Liver (tissue), 9 donors: ENCODE measurements around the gene KRT81. TPM values are rescaled to one million over a fixed set of nuclear protein-coding genes. Genes with fewer than 3 reads are reported as not detected.

ENCODE experiments used
- DNase-seq: peaks from one replicate; pipeline ENCODE4 v3.0.0-alpha.2; 2017; ENCODE audit warnings: low spot score
- H3K27ac ChIP-seq, 2 donors: one replicate each; pipeline ENCODE4 v1.7.0; 2013; ENCODE audit warnings: inconsistent platforms in 2 of 2, low read length in 2 of 2, control low read depth in 1 of 2, low read depth in 1 of 2, mild to moderate bottlenecking in 1 of 2
- H3K27me3 ChIP-seq, 4 donors: one replicate each; pipeline versions ENCODE4 v1.6.1 to v1.7.0; 2013; ENCODE audit warnings: low read length in 3 of 4, inconsistent platforms in 1 of 4, mild to moderate bottlenecking in 1 of 4, moderate library complexity in 1 of 4; ENCODE audit not compliant: control insufficient read depth in 4 of 4, insufficient read depth in 4 of 4
- H3K36me3 ChIP-seq, 4 donors: one replicate each; pipeline versions ENCODE4 v1.6.1 to v1.7.0; 2013; ENCODE audit warnings: low read length in 3 of 4, mild to moderate bottlenecking in 3 of 4, low read depth in 1 of 4, moderate library complexity in 1 of 4; ENCODE audit not compliant: control insufficient read depth in 4 of 4, insufficient read depth in 3 of 4
- H3K4me1 ChIP-seq, 4 donors: one replicate each; pipeline versions ENCODE4 v1.6.1 to v1.7.0; 2013; ENCODE audit warnings: low read length in 3 of 4, mild to moderate bottlenecking in 3 of 4, moderate library complexity in 1 of 4; ENCODE audit not compliant: control insufficient read depth in 4 of 4, insufficient read depth in 4 of 4
- H3K4me3 ChIP-seq, 3 donors: one replicate each; pipeline versions ENCODE4 v1.6.1 to v1.7.0; 2013; ENCODE audit warnings: low read length in 3 of 3, control low read depth in 1 of 3, low read depth in 1 of 3, mild to moderate bottlenecking in 1 of 3
- H3K9ac ChIP-seq, 2 donors: one replicate each; pipeline ENCODE4 v1.7.0; 2013; ENCODE audit warnings: low read length in 2 of 2, mild to moderate bottlenecking in 2 of 2, moderate library complexity in 2 of 2, control low read depth in 1 of 2, low read depth in 1 of 2
- H3K9me3 ChIP-seq, 4 donors: one replicate each; pipeline versions ENCODE4 v1.6.1 to v1.7.0; 2013; ENCODE audit warnings: low read length in 3 of 4; ENCODE audit not compliant: control insufficient read depth in 4 of 4
- EGR1 ChIP-seq, 2 donors: IDR thresholded peaks; 2 replicates each; pipeline ENCODE4 v1.6.1; 2016 to 2018; ENCODE audit warnings: antibody characterized with exemption in 2 of 2, low read depth in 2 of 2
- FOXA1 ChIP-seq: IDR thresholded peaks from 2 replicates; pipeline ENCODE4 v1.6.1; 2016; ENCODE audit warnings: antibody characterized with exemption
- FOXA2 ChIP-seq: IDR thresholded peaks from 2 replicates; pipeline ENCODE4 v1.6.1; 2016; ENCODE audit warnings: antibody characterized with exemption
- GABPA ChIP-seq, 2 donors: IDR thresholded peaks in 1 of 2; conservative IDR thresholded peaks in 1 of 2; 2 replicates each; pipeline ENCODE4 v1.6.1; 2016; ENCODE audit warnings: antibody characterized with exemption in 2 of 2, mild to moderate bottlenecking in 1 of 2, moderate library complexity in 1 of 2
- HNF4A ChIP-seq, 2 donors: conservative IDR thresholded peaks; 2 replicates each; pipeline ENCODE4 v1.6.1; 2016; ENCODE audit warnings: antibody characterized with exemption in 2 of 2, mild to moderate bottlenecking in 2 of 2
- HNF4G ChIP-seq: IDR thresholded peaks from 2 replicates; pipeline ENCODE4 v1.6.1; 2016; ENCODE audit warnings: antibody characterized with exemption
- JUND ChIP-seq, 2 donors: IDR thresholded peaks; 2 replicates each; pipeline ENCODE4 v1.6.1; 2016; ENCODE audit warnings: antibody characterized with exemption in 2 of 2
- NR2F2 ChIP-seq: IDR thresholded peaks from 2 replicates; pipeline ENCODE4 v1.6.1; 2016; ENCODE audit warnings: antibody characterized with exemption
- RAD21 ChIP-seq, 2 donors: IDR thresholded peaks; 2 replicates each; pipeline ENCODE4 v1.6.1; 2016; ENCODE audit warnings: antibody characterized with exemption in 2 of 2, mild to moderate bottlenecking in 2 of 2
- RXRA ChIP-seq, 2 donors: IDR thresholded peaks; 2 replicates each; pipeline ENCODE4 v1.6.1; 2017 to 2018; ENCODE audit warnings: antibody characterized with exemption in 2 of 2, mild to moderate bottlenecking in 1 of 2
- SP1 ChIP-seq: IDR thresholded peaks from 2 replicates; pipeline ENCODE4 v1.6.1; 2018; ENCODE audit warnings: antibody characterized with exemption, mild to moderate bottlenecking
- TAF1 ChIP-seq: conservative IDR thresholded peaks from 2 replicates; pipeline ENCODE4 v1.6.1; 2016; ENCODE audit warnings: antibody characterized with exemption, mild to moderate bottlenecking
- WGBS: extraction: QIAGEN DNeasy Blood & Tissue Kit; methylation state at CpG from one replicate; pipeline ENCODE4 v1.1.7; 2013; 5-methylcytosine and 5-hydroxymethylcytosine counted together
- polyA plus RNA-seq, 2 donors: library from polyadenylated mRNA; stranded (reverse) in 1 of 2; unstranded in 1 of 2; fragments of 200-250 nt in 1 of 2; fragments of >200 nt in 1 of 2; fragmentation: Nextera tagmentation in 1 of 2; extraction: Ambion mirVana in 1 of 2; gene quantifications; one replicate each; pipeline versions ENCODE4 v1.2.1 to v1.2.3, GENCODE V29; 2013 to 2015
- total RNA-seq, 2 donors: library from RNA; depleted of rRNA; stranded (reverse); fragments of >200 nt; gene quantifications; one replicate each; pipeline ENCODE4 v1.2.3, GENCODE V29; 2014
- TF ChIP-seq, protein P1 (sequence below): IDR thresholded peaks from 2 replicates; pipeline ENCODE4 v1.6.1; 2016; ENCODE audit warnings: antibody characterized with exemption
- TF ChIP-seq, protein P2 (sequence below): IDR thresholded peaks from 2 replicates; pipeline ENCODE4 v1.6.1; 2016; ENCODE audit warnings: antibody characterized with exemption
- TF ChIP-seq, protein P3 (sequence below): fragments of 150-350 bp; IDR thresholded peaks from 2 replicates; pipeline ENCODE4 v1.5.1; 2017; ENCODE audit warnings: improper control_type of control experiment, low read depth, low read length; ENCODE audit not compliant: missing input control
- TF ChIP-seq, protein P4 (sequence below): IDR thresholded peaks from 2 replicates; pipeline ENCODE4 v1.6.1; 2016; ENCODE audit warnings: antibody characterized with exemption
- donor health status: healthy.
- donor health status: healthy.
- donor health status: healthy.
- donor health status: healthy.
- donor health status: healthy.

KRT81 gene
- total and polyA plus RNA-seq, 4 donors = not detected

DNA sequence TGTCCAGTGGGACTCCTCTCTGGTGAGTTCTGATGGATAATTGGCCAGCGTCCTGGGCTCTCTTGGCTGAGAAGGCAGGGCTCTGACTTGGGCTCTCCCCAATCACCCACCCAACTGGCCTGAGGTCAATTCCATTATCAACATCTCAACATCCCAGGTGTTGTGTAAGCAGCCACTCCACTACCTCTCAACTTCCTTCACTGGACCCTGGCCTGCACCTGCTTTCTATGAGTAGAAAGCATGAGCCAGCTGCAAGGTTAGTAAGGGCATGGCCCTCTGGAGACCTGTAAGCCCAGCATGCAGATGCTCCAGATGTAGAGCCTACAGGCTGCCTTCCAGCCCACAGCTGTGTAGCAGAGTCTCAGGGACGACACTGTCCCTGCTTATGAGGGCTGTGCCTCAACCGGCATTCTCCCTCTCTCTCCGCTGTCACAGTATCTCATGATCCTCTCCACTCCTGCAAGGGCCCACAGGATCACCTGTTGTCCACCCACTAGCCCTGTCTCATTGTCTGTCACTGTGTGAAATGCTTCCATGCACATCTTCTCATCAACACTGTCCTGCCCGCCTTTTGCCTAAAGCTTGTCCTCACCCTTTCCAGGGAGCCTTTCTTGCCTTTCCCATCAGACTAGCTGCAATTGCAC is 5.4 kb upstream of the KRT81 start:
- DNase-seq = no peak
- 95% methylated on average over 5 of the region's 5 CpGs for WGBS

DNA sequence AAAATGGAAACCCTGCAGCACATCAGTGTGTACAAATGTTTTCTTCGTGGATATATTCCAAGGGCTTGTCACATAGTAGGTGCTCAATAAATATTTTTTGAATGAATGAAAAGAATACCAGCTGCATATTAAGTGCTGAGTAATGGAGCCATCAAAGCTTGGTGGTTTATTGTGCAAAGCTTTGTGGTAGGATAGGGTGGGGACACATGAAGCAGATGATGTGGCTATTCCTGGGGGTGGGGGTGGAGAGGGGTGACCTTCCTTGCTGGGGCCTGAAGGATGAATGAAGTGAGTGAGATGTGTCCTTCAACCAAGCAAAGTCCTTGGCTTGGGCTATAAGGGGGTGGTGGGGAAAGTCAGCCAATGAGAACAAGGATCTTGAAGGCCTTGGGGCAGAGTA is 4.3 kb upstream of the KRT81 start:
- no peak for DNase-seq
- H3K27ac ChIP-seq = no peak overlapping the region
- TF ChIP-seq HNF4G (no peak), EGR1 (IDR thresholded peaks at IDR 0.05; ENCODE audit: low read depth in 2 of 2) (no peak), NR2F2 (no peak)
- H3K27me3 ChIP-seq = peaks cover 3 to 10% (median 7%) of the 10 kb centered on the region in 4 donors
- H3K36me3 ChIP-seq = no peaks in the 10 kb centered on the region
- no peaks in the 10 kb centered on the region for H3K9me3 ChIP-seq
- no peak overlapping the region for H3K9ac ChIP-seq
- no peak overlapping the region for H3K4me3 ChIP-seq
- 69% methylated on average over 1 of the region's 1 CpG for WGBS
- H3K4me1 ChIP-seq = no peaks in the 10 kb centered on the region

More for the DNA sequence above, 5.4 kb upstream of the KRT81 start:
- Histone ChIP-seq H3K9ac (no peak overlapping the region), H3K4me1 (no peaks in the 10 kb centered on the region), H3K27ac (no peak overlapping the region), H3K27me3 (peaks cover 3 to 10% (median 3%) of the 10 kb centered on the region in 4 donors), H3K4me3 (no peak overlapping the region), H3K9me3 (no peaks in the 10 kb centered on the region), H3K36me3 (no peaks in the 10 kb centered on the region)
- TF ChIP-seq RXRA (IDR thresholded peaks at IDR 0.05) (no peak), NR2F2 (no peak), HNF4A (conservative IDR thresholded peaks at IDR 0.05) (no peak), FOXA1 (no peak), TAF1 (no peak), GABPA (IDR thresholded peaks at IDR 0.05 in 1 of 2, conservative IDR thresholded peaks at IDR 0.05 in 1 of 2) (no peak), EGR1 (IDR thresholded peaks at IDR 0.05; ENCODE audit: low read depth in 2 of 2) (no peak), SP1 (no peak), HNF4G (no peak), JUND (IDR thresholded peaks at IDR 0.05) (no peak)
- TF ChIP-seq, protein P1, sequence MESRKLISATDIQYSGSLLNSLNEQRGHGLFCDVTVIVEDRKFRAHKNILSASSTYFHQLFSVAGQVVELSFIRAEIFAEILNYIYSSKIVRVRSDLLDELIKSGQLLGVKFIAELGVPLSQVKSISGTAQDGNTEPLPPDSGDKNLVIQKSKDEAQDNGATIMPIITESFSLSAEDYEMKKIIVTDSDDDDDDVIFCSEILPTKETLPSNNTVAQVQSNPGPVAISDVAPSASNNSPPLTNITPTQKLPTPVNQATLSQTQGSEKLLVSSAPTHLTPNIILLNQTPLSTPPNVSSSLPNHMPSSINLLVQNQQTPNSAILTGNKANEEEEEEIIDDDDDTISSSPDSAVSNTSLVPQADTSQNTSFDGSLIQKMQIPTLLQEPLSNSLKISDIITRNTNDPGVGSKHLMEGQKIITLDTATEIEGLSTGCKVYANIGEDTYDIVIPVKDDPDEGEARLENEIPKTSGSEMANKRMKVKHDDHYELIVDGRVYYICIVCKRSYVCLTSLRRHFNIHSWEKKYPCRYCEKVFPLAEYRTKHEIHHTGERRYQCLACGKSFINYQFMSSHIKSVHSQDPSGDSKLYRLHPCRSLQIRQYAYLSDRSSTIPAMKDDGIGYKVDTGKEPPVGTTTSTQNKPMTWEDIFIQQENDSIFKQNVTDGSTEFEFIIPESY = no peak
- TF ChIP-seq, protein P2, sequence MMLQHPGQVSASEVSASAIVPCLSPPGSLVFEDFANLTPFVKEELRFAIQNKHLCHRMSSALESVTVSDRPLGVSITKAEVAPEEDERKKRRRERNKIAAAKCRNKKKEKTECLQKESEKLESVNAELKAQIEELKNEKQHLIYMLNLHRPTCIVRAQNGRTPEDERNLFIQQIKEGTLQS = no peak
- TF ChIP-seq, protein P3, sequence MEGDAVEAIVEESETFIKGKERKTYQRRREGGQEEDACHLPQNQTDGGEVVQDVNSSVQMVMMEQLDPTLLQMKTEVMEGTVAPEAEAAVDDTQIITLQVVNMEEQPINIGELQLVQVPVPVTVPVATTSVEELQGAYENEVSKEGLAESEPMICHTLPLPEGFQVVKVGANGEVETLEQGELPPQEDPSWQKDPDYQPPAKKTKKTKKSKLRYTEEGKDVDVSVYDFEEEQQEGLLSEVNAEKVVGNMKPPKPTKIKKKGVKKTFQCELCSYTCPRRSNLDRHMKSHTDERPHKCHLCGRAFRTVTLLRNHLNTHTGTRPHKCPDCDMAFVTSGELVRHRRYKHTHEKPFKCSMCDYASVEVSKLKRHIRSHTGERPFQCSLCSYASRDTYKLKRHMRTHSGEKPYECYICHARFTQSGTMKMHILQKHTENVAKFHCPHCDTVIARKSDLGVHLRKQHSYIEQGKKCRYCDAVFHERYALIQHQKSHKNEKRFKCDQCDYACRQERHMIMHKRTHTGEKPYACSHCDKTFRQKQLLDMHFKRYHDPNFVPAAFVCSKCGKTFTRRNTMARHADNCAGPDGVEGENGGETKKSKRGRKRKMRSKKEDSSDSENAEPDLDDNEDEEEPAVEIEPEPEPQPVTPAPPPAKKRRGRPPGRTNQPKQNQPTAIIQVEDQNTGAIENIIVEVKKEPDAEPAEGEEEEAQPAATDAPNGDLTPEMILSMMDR = no peak
- TF ChIP-seq, protein P4, sequence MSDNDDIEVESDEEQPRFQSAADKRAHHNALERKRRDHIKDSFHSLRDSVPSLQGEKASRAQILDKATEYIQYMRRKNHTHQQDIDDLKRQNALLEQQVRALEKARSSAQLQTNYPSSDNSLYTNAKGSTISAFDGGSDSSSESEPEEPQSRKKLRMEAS = no peak

DNA sequence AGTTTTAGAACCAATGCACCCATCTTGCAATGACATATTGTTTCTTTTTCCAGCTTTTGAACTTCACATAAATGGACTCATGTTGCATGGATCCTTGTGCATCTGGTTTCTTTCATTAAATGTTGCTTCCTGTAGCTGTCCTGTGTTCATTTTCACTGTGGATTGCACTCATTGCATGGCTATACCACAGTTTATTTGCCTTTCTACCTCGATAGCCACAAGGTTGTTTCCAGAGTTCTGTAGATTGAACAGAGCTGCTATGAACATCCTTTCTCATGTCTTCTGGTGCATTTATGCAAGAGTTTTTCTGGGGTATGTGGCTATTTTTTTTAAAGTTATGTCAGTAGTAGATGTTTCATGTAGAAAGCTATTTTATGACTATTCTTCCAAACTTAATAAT is 3.5 kb upstream of the KRT81 start:
- WGBS = 45% methylated on average over 1 of the region's 1 CpG
- Histone ChIP-seq H3K36me3 (no peaks in the 10 kb centered on the region), H3K9me3 (no peaks in the 10 kb centered on the region), H3K9ac (no peak overlapping the region), H3K27me3 (peaks cover 3 to 10% (median 7%) of the 10 kb centered on the region in 4 donors), H3K4me3 (no peak overlapping the region), H3K4me1 (no peaks in the 10 kb centered on the region), H3K27ac (no peak overlapping the region)
- DNase-seq = no peak
- TF ChIP-seq TAF1 = no peak
- no peak for TF ChIP-seq HNF4G
- TF ChIP-seq, protein P1 = no peak
- TF ChIP-seq RAD21 (IDR thresholded peaks at IDR 0.05) = no peak
- TF ChIP-seq, protein P3 = no peak
- TF ChIP-seq HNF4A (conservative IDR thresholded peaks at IDR 0.05) = no peak
- no peak for TF ChIP-seq NR2F2
- no peak for TF ChIP-seq FOXA2
- no peak for TF ChIP-seq SP1
- TF ChIP-seq, protein P4 = no peak
- no peak for TF ChIP-seq GABPA (IDR thresholded peaks at IDR 0.05 in 1 of 2, conservative IDR thresholded peaks at IDR 0.05 in 1 of 2)
- TF ChIP-seq JUND (IDR thresholded peaks at IDR 0.05) = no peak
- TF ChIP-seq FOXA1 = no peak
